Ishikawa (cell line): ENCODE measurements around the gene NBAS.

Experiments used
- CEBPB ChIP-seq: IDR thresholded peaks from 2 replicates; pipeline ENCODE4 v1.6.1; 2012
- CREB1 ChIP-seq: IDR thresholded peaks from 2 replicates; pipeline ENCODE4 v1.6.1; 2012; ENCODE audit warnings: low read depth
- EGR1 ChIP-seq: IDR thresholded peaks from 2 replicates; pipeline ENCODE4 v1.6.1; 2012
- EP300 ChIP-seq: IDR thresholded peaks from 2 replicates; pipeline ENCODE4 v1.6.1; 2012; ENCODE audit warnings: borderline replicate concordance
- FOXM1 ChIP-seq: IDR thresholded peaks from 2 replicates; pipeline ENCODE4 v1.6.1; 2012; ENCODE audit warnings: low read depth, borderline replicate concordance
- MAX ChIP-seq: IDR thresholded peaks from 2 replicates; pipeline ENCODE4 v1.6.1; 2012
- NFIC ChIP-seq: IDR thresholded peaks from 2 replicates; pipeline ENCODE4 v1.6.1; 2012
- RAD21 ChIP-seq: IDR thresholded peaks from 2 replicates; pipeline ENCODE4 v1.6.1; 2012; ENCODE audit warnings: low read depth
- REST ChIP-seq: IDR thresholded peaks from 2 replicates; pipeline ENCODE4 v1.6.1; 2012; ENCODE audit warnings: low read depth, mild to moderate bottlenecking
- TAF1 ChIP-seq: IDR thresholded peaks from 2 replicates; pipeline ENCODE4 v1.6.1; 2012; ENCODE audit warnings: low read depth, mild to moderate bottlenecking
- TCF12 ChIP-seq: IDR thresholded peaks from 2 replicates; pipeline ENCODE4 v1.6.1; 2012; ENCODE audit warnings: low read depth
- TEAD4 ChIP-seq: IDR thresholded peaks from 2 replicates; pipeline ENCODE4 v1.6.1; 2012
- YY1 ChIP-seq: IDR thresholded peaks from 2 replicates; pipeline ENCODE4 v1.6.1; 2012; ENCODE audit warnings: low read depth
- ZBTB7A ChIP-seq: IDR thresholded peaks from 2 replicates; pipeline ENCODE4 v1.6.1; 2012; ENCODE audit warnings: low read depth
- TF ChIP-seq, protein P1 (sequence below): IDR thresholded peaks from 2 replicates; pipeline ENCODE4 v1.6.1; 2012

The NBAS gene

DNA sequence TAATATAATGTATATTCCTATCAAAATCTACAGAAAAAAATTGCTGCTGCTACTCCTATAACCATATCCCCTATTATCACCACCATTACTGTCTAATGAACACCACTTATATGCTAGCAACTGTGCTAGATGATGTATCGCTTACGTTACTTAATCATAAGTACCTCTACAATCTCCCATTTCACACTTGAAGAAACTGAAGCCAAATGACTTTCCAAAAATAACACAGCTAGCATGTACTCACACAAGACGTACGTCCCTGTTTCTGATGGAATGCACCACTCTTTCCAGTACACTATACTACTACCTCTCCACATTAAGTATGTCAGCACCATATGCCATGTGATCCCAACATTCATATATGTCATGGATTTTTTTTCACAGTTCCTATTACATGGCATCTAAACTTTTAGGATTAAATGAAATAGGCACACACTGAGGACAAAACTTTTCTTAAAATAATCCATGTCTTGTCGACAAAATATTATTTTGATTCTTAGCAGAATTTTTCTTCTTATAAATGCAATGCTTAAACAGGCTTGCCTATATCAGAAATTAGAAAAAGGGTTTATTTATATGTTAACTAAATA is 112.8 kb downstream of the NBAS start:
- TF ChIP-seq TCF12 (no peak), ZBTB7A (no peak), CREB1 (no peak), NFIC (no peak), TAF1 (no peak), EGR1 (no peak), YY1 (no peak), RAD21 (no peak), CEBPB (no peak), FOXM1 (no peak), EP300 (no peak), TEAD4 (no peak), MAX (no peak), REST (no peak)
- TF ChIP-seq, protein P1, sequence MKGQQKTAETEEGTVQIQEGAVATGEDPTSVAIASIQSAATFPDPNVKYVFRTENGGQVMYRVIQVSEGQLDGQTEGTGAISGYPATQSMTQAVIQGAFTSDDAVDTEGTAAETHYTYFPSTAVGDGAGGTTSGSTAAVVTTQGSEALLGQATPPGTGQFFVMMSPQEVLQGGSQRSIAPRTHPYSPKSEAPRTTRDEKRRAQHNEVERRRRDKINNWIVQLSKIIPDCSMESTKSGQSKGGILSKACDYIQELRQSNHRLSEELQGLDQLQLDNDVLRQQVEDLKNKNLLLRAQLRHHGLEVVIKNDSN, result no peak

- TF ChIP-seq YY1, result no peak
- TF ChIP-seq EP300, result no peak
- TF ChIP-seq TAF1, result no peak
- TF ChIP-seq EGR1, result no peak
- TF ChIP-seq ZBTB7A, result no peak
- no peak for TF ChIP-seq NFIC
- TF ChIP-seq CEBPB, result no peak
- TF ChIP-seq TEAD4, result no peak
Measured at GRCh38 chr2:15447381-15447780, 113.8 kb downstream of the NBAS start.

DNA sequence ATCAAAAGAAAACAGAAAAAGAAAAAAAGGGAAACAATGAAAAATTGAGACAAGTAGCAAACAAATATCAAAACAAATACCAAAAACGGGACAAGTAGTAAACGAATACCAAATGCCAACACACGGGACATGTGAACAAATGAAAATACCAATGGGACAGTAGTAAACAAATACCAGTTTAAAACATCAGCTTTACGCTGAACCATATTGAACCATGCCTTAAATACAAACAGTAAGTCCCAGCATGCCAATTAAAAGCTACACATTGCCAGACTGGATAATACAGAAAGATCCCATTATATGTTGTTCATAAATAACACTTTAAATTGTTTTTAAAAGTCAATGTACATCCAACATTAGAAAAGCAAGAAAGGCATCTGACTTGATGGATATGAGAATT is 114.2 kb downstream of the NBAS start:
- TF ChIP-seq TCF12 (no peak), TAF1 (no peak), CREB1 (no peak), EGR1 (no peak), EP300 (no peak), YY1 (no peak), NFIC (no peak), MAX (no peak), ZBTB7A (no peak), REST (no peak), FOXM1 (no peak), RAD21 (no peak), TEAD4 (no peak), CEBPB (no peak)
- TF ChIP-seq, protein P1, result no peak

GRCh38 chr2:15445891-15446562 is 115.1 kb downstream of the NBAS start:
- TF ChIP-seq TCF12, result no peak
- TF ChIP-seq ZBTB7A, result no peak
- TF ChIP-seq YY1, result no peak

DNA sequence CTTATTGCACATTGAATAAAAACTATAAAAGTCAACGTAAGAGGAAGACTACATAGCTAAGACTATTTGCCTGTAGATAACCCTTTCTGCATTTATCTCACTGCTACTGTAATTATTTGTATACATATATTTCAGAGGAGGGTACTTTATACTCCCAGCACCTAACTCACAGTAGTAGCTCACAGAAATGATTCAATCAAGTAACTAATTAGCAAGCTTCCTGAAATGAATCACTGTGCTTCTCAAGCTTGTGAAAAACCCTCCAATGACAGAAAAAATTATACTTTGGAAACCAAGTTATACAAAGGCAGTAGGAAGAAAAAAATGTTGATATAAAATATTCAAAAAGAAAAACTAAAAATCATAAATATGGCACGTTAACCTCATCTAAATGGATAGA is 124.9 kb downstream of the NBAS start:
- TF ChIP-seq YY1 (no peak), TEAD4 (no peak), ZBTB7A (no peak), RAD21 (no peak), EGR1 (no peak), CREB1 (no peak), REST (no peak), EP300 (no peak), NFIC (no peak), TAF1 (no peak)
